Measurements from ENCODE around the gene TP53AIP1.

TP53AIP1 gene

GRCh38 chr11:128942272-128942612 is 429 bp downstream of the TP53AIP1 start:
- DNase-seq: no peak

GRCh38 chr11:128941573-128942271 is 949 bp downstream of the TP53AIP1 start:
- DNase-seq: no peak

- no peak for DNase-seq
Observed at GRCh38 chr11:128941110-128941509, 1.6 kb downstream of the TP53AIP1 start.

GRCh38 chr11:128940603-128941002 is 2.1 kb downstream of the TP53AIP1 start:
- no peak for DNase-seq

- DNase-seq: no peak
Observed at GRCh38 chr11:128940156-128940555, 2.5 kb downstream of the TP53AIP1 start.

- DNase-seq: no peak
Observed at GRCh38 chr11:128939591-128939990, 3.1 kb downstream of the TP53AIP1 start.

GRCh38 chr11:128938156-128938885 is 4.3 kb downstream of the TP53AIP1 start:
- no peak for DNase-seq

GRCh38 chr11:128937480-128937879 is 5.2 kb downstream of the TP53AIP1 start:
- DNase-seq: no peak

- no peak for DNase-seq
Observed at GRCh38 chr11:128936606-128937251, 5.9 kb downstream of the TP53AIP1 start.

- no peak for DNase-seq
Observed at GRCh38 chr11:128934926-128935325, 7.7 kb downstream of the TP53AIP1 start.

GRCh38 chr11:128934351-128934750 is 8.3 kb downstream of the TP53AIP1 start:
- DNase-seq: no peak

GRCh38 chr11:128933481-128934178 is 9.0 kb downstream of the TP53AIP1 start:
- no peak for DNase-seq

GRCh38 chr11:128931668-128932067 is 11.0 kb downstream of the TP53AIP1 start:
- no peak for DNase-seq

- DNase-seq: no peak
Observed at GRCh38 chr11:128931066-128931465, 11.6 kb downstream of the TP53AIP1 start.

GRCh38 chr11:128929991-128930390 is 12.7 kb downstream of the TP53AIP1 start:
- DNase-seq: no peak

- no peak for DNase-seq
Observed at GRCh38 chr11:128929468-128929867, 13.2 kb downstream of the TP53AIP1 start.

GRCh38 chr11:128928400-128928799 is 14.3 kb downstream of the TP53AIP1 start:
- no peak for DNase-seq

GRCh38 chr11:128927683-128928336 is 14.9 kb downstream of the TP53AIP1 start:
- no peak for DNase-seq

GRCh38 chr11:128927108-128927461 is 15.6 kb downstream of the TP53AIP1 start:
- no peak for DNase-seq

GRCh38 chr11:128926437-128927107 is 16.1 kb downstream of the TP53AIP1 start:
- DNase-seq: no peak

GRCh38 chr11:128926000-128926399 is 16.7 kb downstream of the TP53AIP1 start:
- DNase-seq: no peak

- DNase-seq: no peak
Observed at GRCh38 chr11:128925250-128925600, 17.4 kb downstream of the TP53AIP1 start.
